Duodenal mucosa (tissue), 2 donors: Measurements from ENCODE around the gene ZG16.
"Not testable (repeated sequence)": the region's sequence is repeated elsewhere in the genome, so short reads cannot be mapped to it uniquely, and the experiment has no call there.

Experiments used
- H3K27ac ChIP-seq: one replicate; pipeline ENCODE4 v1.7.0; 2013; ENCODE audit warnings: low read depth, low read length
- H3K27me3 ChIP-seq, 2 donors: one replicate each; pipeline ENCODE4 v1.7.0; 2013; ENCODE audit warnings: low read length in 2 of 2, control low read depth in 1 of 2; ENCODE audit not compliant: insufficient read depth in 2 of 2, control insufficient read depth in 1 of 2
- H3K36me3 ChIP-seq, 2 donors: one replicate each; pipeline ENCODE4 v1.7.0; 2013; ENCODE audit warnings: low read length in 2 of 2, control low read depth in 1 of 2; ENCODE audit not compliant: insufficient read depth in 2 of 2, control insufficient read depth in 1 of 2
- H3K4me1 ChIP-seq, 2 donors: one replicate each; pipeline ENCODE4 v1.7.0; 2013; ENCODE audit warnings: low read length in 2 of 2, control low read depth in 1 of 2; ENCODE audit not compliant: insufficient read depth in 2 of 2, control insufficient read depth in 1 of 2
- H3K4me3 ChIP-seq, 2 donors: one replicate each; pipeline ENCODE4 v1.7.0; 2013; ENCODE audit warnings: low read length in 2 of 2, low read depth in 1 of 2
- H3K9ac ChIP-seq, 2 donors: one replicate each; pipeline ENCODE4 v1.7.0; 2013; ENCODE audit warnings: low read length in 2 of 2, low read depth in 1 of 2
- H3K9me3 ChIP-seq, 2 donors: one replicate each; pipeline ENCODE4 v1.7.0; 2013; ENCODE audit warnings: low read length in 2 of 2, control low read depth in 1 of 2; ENCODE audit not compliant: control insufficient read depth in 1 of 2

Gene ZG16

DNA sequence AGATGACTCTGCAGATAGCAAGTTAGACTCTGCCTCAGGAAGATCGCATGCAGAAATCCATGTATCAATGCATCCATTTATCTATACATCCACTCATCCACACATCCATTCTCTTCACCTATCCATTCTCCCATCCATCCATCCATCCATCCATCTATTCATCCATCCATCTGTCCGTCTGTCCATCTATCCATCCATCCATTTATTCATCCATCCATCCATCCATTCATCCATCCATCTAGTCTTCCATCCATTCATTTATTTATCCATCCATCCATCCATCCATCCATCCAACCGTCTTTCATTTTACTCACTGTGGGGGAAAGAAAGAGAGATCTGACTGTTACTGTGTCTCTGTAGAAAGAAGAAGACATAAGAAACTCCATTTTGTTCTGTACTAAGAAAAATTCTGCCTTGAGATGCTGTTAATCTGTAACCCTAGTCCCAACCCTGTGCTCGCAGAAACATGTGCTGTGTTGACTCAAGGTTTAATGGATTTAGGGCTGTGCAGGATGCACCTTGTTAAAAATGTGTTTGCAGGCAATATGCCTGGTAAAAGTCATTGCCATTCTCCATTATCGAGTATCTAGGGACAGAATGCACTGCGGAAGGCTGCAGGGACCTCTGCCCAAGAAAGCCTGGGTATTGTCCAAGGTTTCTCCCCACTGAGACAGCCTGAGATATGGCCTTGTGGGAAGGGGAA lies 38.0 kb upstream of the ZG16 start:
- H3K9me3 ChIP-seq, H3K27ac ChIP-seq, H3K27me3 ChIP-seq, H3K36me3 ChIP-seq, H3K9ac ChIP-seq, H3K4me3 ChIP-seq: not testable (repeated sequence)
- H3K4me1 ChIP-seq = peaks cover 18 to 31% of the 10 kb centered on the region in 2 donors

DNA sequence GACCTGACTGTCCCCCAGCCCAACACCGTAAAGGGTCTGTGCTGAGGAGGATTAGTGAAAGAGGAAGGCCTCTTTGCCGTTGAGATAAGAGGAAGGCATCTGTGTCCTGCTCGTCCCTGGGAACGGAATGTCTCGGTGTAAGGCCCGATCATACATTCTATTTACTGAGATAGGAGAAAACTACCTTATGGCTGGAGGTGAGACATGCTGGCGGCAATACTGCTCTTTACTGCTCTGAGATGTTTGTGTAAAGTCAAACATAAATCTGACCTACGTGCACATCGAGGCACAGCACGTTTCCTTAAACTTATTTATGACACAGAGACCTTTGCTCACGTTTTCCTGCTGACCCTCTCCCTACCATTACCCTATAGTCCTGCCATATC lies 37.4 kb upstream of the ZG16 start:
- H3K27ac ChIP-seq, H3K4me3 ChIP-seq, H3K9me3 ChIP-seq, H3K36me3 ChIP-seq, H3K27me3 ChIP-seq, H3K9ac ChIP-seq: not testable (repeated sequence)
- H3K4me1 ChIP-seq = peaks cover 18 to 31% of the 10 kb centered on the region in 2 donors

DNA sequence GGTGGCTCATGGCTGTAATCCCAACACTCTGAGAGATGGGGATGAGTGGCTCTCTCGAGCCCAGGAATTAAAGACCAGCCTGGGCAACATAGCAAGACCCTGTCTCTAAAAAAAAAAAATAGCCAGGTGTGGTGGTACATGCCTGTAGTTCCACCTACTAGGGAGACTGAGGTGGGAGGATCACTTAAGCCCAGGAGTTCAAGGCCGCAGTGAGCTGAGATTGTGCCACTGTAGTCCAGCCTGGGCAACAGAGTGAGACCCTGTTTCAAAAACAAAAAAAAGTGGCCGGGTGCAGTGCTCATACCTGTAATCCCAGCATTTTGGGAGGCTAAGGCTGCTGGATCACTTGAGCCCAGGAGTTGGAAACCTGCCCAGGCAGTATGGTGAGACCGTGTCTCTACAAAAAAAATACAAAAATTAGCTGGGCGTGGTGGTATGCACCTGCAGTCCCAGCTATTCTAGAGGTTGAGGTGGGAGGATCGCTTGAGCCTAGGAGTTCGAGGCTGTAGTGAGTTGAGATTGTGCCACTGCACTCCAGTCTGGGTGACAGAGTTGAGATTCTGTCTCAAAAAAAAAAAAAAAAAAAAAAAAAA lies 35.3 kb upstream of the ZG16 start:
- H3K4me1 ChIP-seq = peaks cover 13 to 19% of the 10 kb centered on the region in 2 donors
- H3K36me3 ChIP-seq = no peaks in the 10 kb centered on the region
- H3K9ac ChIP-seq = no peak overlapping the region
- no peaks in the 10 kb centered on the region for H3K9me3 ChIP-seq
- H3K27ac ChIP-seq = no peak overlapping the region
- no peaks in the 10 kb centered on the region for H3K27me3 ChIP-seq
- H3K4me3 ChIP-seq = no peak overlapping the region

DNA sequence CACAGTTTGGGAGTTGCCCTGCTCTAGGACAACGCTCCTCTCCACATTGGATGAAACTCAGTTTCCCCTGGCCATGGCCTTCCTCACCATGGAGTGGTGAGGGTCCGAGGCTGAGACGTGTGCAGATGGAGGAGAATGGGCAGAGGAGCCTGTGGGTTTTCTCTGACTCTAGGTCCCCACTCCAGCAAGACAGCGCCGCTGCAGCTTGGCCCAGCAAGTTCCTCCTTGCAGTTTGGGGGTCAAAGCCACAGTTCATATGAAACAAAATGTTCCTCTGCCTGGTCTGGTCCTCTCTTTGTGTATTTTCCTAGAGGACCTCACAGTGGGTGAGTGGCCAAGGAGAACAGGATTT lies 34.6 kb upstream of the ZG16 start:
- Histone ChIP-seq H3K27ac (no peak overlapping the region), H3K4me3 (no peak overlapping the region), H3K27me3 (no peaks in the 10 kb centered on the region), H3K9me3 (no peaks in the 10 kb centered on the region), H3K36me3 (no peaks in the 10 kb centered on the region), H3K9ac (no peak overlapping the region), H3K4me1 (peaks cover 7 to 13% of the 10 kb centered on the region in 2 donors)

DNA sequence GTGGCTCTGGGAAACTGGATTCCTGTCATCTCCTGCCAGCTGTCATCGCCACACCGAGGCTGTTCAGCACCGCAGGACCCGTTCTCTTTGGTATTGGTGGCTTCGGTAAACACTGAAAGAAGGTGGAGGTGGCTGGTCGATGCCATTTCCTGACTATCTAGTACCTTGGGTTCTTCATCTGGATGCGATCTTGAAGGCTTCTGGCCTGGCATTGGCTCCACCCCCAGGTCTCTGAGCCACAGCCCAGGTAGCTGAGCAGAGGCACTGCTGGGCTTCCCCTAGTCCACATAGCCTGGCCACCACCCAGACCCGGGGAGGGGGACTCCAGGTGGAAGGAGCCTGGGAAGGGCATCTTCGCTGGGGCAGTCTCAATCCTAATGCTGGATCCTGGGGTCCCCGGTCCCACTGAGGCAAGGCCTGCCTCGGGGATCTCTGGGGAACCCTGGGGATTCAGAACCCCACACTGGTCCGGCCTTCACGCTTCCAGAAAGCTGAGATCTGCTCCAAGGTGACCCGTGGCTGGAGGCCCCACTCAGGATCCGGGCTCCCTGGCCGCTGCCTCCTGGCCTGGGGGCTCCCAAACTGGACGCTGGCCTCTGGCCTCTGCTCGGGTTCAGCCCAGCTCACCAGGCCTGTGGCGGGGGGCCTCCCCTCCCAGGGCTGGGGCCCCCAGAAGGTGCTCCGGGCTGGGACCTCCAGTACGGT lies 34.1 kb upstream of the ZG16 start:
- Histone ChIP-seq H3K36me3 (no peaks in the 10 kb centered on the region), H3K4me3 (peak overlapping the region in 1 of 2 donors; percentile 51), H3K9me3 (no peaks in the 10 kb centered on the region), H3K4me1 (peaks cover 6 to 7% of the 10 kb centered on the region in 2 donors), H3K27me3 (no peaks in the 10 kb centered on the region), H3K27ac (no peak overlapping the region), H3K9ac (no peak overlapping the region)

DNA sequence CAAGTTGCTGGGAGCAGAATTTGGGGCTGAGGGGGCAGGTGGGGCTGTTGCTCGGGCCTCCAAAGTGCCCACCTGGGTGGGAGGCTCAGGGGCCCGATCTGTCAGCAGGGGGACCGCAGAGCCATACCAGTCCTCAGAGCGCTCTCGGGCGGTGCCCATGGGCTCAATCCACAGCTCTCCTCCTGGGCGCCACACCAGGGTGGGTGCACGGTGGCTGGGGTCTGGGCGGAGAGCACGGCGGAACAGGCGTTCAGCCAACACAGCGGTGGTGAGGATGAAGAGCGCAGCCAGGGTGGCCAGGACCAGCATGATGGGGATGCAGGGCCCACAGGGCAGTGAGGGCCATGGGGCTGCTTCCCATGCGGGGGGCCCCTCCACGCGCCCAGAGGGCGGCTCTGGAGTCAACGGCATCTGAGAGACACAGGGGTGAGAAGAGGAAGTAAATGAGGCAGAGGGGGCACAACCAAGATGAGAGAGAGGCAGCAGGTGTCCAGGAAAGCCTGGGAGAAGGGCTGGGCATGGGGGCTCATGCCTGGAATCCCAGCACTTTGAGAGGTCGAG lies 33.4 kb upstream of the ZG16 start:
- no peaks in the 10 kb centered on the region for H3K9me3 ChIP-seq
- H3K9ac ChIP-seq = no peak overlapping the region
- H3K4me1 ChIP-seq = peaks cover 6 to 7% of the 10 kb centered on the region in 2 donors
- H3K36me3 ChIP-seq = no peaks in the 10 kb centered on the region
- peak overlapping the region; percentile 51 to 65 for H3K4me3 ChIP-seq
- H3K27me3 ChIP-seq = no peaks in the 10 kb centered on the region
- no peak overlapping the region for H3K27ac ChIP-seq

DNA sequence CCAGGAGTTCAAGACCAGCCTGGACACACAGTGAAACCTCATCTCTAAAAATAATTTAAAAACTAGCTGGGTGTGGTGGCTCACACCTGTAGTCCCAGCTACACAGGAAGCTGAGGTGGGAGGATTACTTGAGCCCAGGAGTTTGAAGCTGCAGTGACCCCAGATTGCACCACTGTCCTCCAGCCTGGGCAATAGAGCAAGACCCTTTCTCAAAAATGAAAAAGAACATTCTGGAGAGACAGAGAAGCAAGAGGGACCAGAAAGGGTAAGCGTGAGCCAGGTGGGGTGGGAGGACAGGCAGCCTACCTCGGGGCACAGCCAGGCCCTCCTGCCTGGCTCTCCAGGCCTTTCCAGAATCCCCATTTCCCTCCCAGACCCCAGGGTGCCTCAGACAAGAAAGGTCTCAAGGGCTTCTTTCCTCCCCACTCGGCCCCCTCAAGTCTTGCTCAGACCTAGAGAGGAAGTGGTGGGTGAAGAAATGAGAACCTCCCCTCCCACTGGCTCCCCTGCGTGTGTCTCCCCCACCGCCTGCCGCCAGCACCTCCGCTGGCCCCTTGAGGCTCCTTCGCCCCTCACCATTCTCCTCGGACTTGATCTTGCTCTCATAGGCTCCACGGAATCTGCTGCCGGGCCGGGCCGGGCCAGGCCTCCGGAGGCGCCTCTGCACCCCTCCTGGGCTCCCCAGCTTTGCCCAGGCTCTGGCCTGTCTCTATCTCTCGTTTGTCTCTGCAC lies 32.8 kb upstream of the ZG16 start:
- no peaks in the 10 kb centered on the region for H3K9me3 ChIP-seq
- peaks cover 2 to 6% of the 10 kb centered on the region in 2 donors for H3K4me1 ChIP-seq
- H3K27ac ChIP-seq = no peak overlapping the region
- H3K4me3 ChIP-seq = peak overlapping the region; percentile 51 to 65
- peak overlapping the region; percentile 48 to 59 for H3K9ac ChIP-seq
- H3K27me3 ChIP-seq = no peaks in the 10 kb centered on the region
- no peaks in the 10 kb centered on the region for H3K36me3 ChIP-seq

DNA sequence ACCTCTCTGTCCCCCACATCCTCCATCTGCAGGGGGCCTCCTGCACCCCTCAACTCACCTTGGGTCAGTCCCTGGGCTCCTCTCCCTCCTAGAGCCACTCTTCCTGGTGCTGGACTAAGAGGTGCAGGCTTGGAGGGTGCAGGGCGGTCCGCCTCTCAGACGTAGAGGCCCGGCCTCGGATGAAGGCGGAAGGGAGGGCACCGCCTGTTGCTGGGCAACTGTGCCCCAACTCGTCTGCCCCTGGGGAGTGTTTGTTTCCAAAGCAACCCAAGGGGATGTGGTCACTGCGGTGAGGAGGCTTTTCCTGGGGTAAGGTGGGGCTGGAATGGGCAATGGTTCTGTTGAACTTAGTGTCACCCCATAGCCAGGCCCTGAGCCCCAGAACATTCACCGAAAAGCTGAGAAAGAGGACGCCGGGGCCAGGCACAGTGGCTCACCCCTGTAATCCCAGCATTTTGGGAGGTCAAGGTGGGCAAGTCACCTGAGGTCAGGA lies 32.2 kb upstream of the ZG16 start, which contains the start of gene C16orf54:
Gene C16orf54, minus strand, starts transcription at position 138 of the 493 bp plus-strand sequence. CDS start 1,039 bp downstream, outside the sequence.
- Histone ChIP-seq H3K4me1 (peaks cover 0 to 6% of the 10 kb centered on the region in 2 donors), H3K27me3 (no peaks in the 10 kb centered on the region), H3K36me3 (no peaks in the 10 kb centered on the region), H3K27ac (no peak within 1 kb of the TSS), H3K9ac (peak within 1 kb of the TSS; percentile 48 to 59), H3K9me3 (no peaks in the 10 kb centered on the region), H3K4me3 (peak within 1 kb of the TSS; percentile 51 to 65)

DNA sequence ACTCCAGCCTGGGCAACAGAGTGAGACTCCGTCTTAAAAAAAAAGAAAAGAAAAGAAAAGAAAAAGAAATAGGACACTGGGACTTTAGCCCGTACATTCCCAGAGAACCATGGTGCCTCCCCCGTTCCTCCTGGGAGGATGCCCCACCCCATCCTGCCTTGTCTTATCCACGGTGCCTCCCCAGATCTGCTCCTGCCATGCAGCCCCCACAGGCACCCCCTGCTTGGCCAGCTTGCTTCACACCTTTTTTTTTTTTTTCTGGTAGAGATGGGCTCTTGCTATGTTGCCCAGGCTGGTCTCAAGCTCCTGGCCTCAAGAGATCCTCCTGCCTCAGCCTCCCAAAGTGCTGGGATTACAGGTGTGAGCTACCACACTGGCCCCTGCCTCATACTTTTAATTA lies 31.5 kb upstream of the ZG16 start:
- H3K4me1 ChIP-seq, H3K27me3 ChIP-seq, H3K9ac ChIP-seq, H3K36me3 ChIP-seq, H3K27ac ChIP-seq, H3K9me3 ChIP-seq: not testable (repeated sequence)
- H3K4me3 ChIP-seq = peak overlapping the region in 1 of 2 donors; percentile 65
